HG03039 (cell line): Measurements from ENCODE around the gene OR2D3.
"Not testable (repeated sequence)": the region's sequence is repeated elsewhere in the genome, so short reads cannot be mapped to it uniquely, and the experiment has no call there.

Experiments
- ATAC-seq: cut with Tn5 transposase; IDR thresholded peaks from one replicate; pipeline ENCODE4 v1.9.1; 2021; ENCODE audit warnings: mild to moderate bottlenecking, moderate library complexity; ENCODE audit not compliant: unreplicated experiment

The OR2D3 gene

DNA sequence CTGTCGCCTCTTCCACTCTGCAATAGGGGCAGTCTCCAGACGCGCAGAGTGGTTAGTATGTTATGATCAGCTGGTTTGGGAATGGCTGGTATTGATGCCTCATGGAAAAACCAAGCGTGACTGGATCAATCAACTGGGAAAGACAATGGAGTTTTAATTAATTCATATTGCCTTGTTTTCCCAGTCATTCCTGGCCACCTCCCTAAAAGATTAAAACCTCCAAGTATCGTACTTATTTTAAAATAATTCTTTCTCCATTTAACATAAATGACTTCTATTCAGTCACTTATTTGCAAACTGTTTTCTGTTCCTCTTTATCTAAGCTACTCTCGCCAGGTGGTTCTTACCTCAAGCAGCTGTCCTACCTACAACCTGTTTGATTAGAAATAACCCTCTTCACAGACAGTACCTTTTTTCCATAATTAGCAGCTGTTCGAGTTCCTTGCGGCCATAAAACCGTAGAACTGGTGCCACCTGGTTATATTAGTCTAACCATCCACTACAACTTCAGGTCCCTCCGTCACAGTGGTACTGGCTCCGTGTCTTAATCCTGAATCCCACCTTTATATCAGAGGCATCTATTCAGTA lies 6.3 kb downstream of the OR2D3 start:
- peak; percentile 43 for ATAC-seq

DNA sequence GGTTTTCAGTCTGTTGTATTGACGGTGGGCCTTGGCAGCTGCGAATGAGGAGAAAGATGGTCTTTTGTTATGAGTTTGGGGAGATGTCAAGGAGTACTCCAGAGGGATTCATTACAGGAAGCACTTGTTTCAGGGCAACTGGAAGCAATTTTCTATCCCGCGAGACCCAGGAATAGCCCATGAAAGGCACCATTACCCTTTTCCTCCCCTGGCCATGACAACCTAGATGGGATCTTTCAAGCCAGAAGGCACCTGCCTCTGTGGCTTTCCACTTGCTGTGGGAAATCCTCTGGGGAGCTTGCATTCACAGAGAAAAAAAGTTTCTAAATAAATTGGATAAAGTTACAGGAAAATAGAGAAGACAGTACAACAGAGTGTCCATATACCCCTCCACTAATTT lies 8.1 kb downstream of the OR2D3 start:
- ATAC-seq, result no peak

DNA sequence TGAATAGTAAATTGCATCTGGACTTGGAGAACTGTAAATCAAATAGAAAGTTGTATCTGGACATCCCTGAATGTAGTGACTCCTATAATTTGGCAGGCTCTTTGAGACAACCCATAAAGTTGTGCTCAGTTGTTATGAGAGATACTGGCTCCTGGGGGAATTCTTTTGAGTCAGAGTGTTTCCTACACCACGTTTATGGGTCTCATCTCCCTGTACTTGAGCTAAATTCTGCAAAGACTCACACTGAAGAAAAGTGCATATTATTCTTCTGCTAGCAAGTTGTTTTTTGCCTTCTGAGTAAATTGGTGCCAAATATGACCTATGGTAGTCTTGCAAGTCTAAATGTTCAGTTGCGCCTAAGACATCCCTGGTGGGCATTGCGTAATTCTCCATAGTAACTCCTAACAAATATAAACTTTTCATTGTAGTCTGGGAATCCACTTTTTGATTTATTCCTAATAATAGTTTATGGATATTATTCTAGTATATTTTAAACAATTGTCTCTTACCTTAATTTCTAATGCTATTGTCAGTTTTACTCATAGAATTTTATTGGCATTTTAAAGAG lies 10.4 kb downstream of the OR2D3 start:
- ATAC-seq, result no peak

DNA sequence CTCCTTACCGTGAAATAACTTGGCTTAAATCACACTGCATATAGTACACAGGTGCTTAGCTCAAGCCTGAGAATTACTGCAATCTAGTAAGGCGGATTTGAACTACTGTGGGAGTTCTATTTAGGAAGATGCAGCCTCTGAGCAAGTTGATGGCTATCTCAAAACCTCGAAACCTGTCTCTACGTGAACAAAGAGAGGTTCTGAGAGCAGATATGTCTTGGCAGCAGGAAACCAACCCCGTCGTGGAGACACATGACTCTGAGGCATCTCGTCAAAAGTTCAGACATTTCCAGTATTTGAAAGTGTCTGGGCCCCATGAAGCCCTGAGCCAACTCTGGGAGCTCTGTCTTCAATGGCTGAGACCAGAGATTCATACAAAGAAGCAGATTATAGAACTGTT lies 11.3 kb downstream of the OR2D3 start:
- ATAC-seq, result no peak

DNA sequence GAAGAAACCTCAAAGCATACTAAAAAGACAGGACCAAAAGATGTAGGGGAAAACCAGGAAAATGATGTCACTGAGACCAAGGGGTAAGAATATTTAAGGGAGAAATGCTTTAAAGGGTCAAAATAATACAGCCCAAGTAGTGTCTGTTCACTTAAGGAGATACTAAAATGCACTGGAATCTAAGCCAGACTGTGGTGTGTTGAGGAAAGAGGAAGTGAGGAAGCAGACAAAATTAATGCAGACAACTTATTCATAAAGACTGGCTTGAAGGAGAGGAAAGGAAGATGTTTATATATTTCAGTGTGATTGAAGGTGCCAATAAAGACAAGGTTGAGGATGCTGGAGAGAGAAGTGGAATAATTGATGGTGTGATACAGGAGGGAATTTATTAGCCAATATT lies 21.2 kb downstream of the OR2D3 start:
- ATAC-seq, result no peak

DNA sequence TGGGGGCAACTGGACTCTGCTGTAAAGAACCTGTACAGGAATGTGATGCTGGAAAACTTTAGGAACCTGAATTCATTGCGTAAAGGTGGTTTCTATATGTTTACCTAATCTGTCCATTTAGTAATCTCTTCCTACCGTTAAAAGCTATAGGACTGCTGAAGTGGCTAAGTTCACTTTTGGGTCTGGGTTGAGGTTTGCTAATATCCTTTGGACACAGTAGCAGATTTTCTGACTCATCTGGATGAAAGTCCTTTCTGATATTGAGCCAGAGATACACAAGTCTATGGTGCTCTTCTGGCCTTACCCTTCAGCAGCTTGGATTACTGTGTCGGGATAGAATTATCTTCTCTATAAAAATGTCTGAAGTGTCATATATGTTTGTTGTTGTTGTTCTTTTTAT lies 22.3 kb downstream of the OR2D3 start:
- ATAC-seq, result no peak

DNA sequence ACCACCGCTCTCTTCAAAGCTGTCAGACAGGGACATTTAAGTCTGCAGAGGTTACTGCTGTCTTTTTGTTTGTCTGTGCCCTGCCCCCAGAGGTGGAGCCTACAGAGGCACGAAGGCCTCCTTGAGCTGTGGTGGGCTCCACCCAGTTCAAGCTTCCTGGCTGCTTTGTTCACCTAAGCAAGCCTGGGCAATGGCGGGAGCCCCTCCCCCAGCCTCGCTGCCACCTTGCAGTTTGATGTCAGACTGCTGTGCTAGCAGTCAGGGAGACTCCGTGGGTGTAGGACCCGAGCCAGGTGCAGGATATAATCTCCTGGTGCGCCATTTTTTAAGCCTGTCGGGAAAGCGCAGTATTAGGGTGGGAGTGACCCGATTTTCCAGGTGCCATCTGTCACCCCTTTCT lies 33.4 kb downstream of the OR2D3 start:
- not testable (repeated sequence) for ATAC-seq

DNA sequence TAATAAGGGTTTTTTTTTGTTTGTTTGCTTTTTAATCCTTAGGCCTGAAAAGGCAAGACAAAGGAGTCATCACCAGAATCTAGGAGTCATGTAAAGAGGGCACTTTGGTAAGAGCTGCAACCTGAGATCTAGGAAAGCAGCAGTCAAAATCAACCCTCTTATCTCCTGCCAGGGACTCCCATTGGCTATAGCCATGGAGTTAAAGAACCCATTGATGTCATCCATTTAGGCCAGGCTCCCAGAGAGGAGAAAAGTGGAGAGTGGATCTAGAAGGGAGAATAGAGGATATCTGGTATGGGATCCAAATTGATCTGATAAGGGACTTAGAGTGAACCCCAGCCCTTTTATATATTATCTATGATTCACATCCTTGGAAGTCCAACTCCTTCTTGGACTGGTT lies 41.3 kb downstream of the OR2D3 start:
- ATAC-seq, result no peak

DNA sequence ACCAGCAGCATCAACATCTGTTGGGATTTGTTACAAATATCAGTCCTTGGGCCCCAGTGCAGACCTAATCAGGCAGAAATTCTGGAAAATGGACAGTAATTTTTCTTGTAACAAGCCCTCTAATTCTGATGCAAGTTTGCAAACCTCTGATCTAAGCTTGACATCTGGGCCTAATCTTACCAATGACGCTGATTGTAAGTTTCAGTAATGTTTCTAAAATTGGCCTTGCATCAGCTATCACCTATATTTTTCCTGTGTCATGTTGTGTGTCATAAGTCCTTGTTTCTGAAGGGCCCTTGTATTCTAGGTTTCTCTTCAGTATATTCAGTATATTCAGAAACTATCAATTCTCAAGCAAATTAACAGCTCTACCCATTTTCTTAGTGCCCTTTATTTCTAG lies 41.9 kb downstream of the OR2D3 start:
- ATAC-seq, result peak; percentile 65

DNA sequence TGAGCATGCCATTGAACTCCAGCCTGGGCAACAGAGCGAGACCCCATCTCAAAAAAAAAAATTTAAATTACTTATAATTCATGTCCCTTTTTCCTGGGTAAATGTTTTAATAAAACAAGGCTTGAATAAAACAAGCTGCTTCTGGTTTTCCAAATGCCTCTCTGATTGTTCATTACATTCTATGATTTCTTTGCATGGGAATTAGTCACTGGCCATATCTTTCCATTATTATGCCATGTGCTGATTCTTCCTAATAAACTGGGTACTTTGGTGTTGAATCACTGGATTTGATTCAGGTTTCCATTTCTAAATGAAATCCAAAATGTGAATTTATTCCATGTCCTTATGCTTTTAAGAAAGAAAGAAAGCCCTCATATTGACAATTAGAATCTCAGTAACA lies 48.0 kb downstream of the OR2D3 start:
- ATAC-seq, result no peak

DNA sequence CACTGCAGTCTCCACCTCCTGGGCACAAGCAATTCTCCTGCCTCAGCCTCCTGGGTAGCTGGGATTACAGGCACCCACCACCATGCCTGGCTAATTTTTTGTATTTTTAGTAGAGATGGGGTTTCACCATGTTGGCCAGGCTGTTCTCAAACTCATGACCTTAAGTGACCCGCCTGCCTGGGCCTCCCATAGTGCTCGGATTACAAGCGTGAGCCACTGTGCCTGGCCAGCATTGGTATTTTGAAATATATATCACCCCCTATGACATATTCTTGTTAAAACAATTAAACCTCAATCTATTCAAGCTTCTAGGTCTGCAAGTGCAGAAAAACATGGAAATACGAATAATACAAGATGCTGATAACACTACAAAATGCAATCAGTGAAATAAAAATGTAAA lies 49.1 kb downstream of the OR2D3 start:
- ATAC-seq, result not testable (repeated sequence)
